Breast epithelium (tissue), 3 donors: ENCODE measurements around the gene CHPF.

Source experiments
- POLR2AphosphoS5 ChIP-seq, 3 donors: sonication (generic); formaldehyde crosslinking; IDR thresholded peaks; one replicate each; pipeline ENCODE4 v1.6.1; 2017; ENCODE audit warnings: antibody characterized with exemption in 3 of 3
- TF ChIP-seq, protein P1 (sequence below), 3 donors: fragments of 450-650 bp; IDR thresholded peaks; one replicate each; pipeline ENCODE4 v1.5.1; 2016 to 2017; ENCODE audit warnings: antibody characterized with exemption in 3 of 3, mild to moderate bottlenecking in 3 of 3, moderate library complexity in 3 of 3

DNA sequence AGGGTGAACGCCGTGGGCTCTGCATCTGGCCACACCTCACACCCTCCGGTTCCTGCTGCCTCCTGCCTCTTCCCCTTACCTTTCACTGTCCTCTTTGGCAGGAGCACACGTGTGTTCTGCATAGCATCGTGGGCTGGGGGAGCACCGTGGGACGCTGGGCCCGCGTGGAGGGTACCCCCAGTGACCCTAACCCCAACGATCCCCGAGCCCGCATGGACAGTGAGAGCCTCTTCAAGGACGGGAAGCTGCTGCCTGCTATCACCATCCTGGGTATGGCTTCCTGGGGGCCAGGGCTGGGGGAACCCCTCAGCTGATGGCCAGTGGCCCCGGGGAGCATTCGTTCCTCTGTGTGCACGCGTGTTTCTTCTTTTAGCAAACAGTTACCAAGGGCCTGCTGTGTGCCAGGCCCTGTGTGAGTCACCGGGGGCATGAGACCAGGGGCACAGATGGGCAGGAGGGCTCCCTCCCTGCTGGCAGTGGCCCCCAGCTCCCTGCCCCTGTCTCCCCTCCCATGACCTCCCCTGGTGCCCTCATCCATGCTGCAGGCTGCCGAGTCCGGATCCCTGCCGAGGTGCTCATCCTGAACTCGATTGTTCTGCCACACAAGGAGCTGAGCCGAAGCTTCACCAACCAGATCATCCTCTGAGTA lies 37.3 kb downstream of the CHPF start:
- TF ChIP-seq, protein P1, sequence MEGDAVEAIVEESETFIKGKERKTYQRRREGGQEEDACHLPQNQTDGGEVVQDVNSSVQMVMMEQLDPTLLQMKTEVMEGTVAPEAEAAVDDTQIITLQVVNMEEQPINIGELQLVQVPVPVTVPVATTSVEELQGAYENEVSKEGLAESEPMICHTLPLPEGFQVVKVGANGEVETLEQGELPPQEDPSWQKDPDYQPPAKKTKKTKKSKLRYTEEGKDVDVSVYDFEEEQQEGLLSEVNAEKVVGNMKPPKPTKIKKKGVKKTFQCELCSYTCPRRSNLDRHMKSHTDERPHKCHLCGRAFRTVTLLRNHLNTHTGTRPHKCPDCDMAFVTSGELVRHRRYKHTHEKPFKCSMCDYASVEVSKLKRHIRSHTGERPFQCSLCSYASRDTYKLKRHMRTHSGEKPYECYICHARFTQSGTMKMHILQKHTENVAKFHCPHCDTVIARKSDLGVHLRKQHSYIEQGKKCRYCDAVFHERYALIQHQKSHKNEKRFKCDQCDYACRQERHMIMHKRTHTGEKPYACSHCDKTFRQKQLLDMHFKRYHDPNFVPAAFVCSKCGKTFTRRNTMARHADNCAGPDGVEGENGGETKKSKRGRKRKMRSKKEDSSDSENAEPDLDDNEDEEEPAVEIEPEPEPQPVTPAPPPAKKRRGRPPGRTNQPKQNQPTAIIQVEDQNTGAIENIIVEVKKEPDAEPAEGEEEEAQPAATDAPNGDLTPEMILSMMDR (IDR thresholded peaks at IDR 0.05), result no peak
- no peak for TF ChIP-seq POLR2AphosphoS5 (IDR thresholded peaks at IDR 0.05)
